ENCODE data around the gene TTC7B.
A peak's percentile ranks its signal among the peaks of the same experiment; 100 is the strongest.

TTC7B gene

GRCh38 chr14:90695997-90696660 lies 120.1 kb downstream of the TTC7B start:
- TF ChIP-seq GATA3 (IDR thresholded peaks at IDR 0.05; ENCODE audit: low read depth, low read length), result no peak

- TF ChIP-seq GATA3 (IDR thresholded peaks at IDR 0.05; ENCODE audit: low read depth, low read length) (no peak), GATA2 (IDR thresholded peaks at IDR 0.05; ENCODE audit: low read depth, low read length) (no peak)
Measured at GRCh38 chr14:90693413-90693812, 122.8 kb downstream of the TTC7B start.

GRCh38 chr14:90692826-90693225 lies 123.4 kb downstream of the TTC7B start:
- TF ChIP-seq GATA2 (IDR thresholded peaks at IDR 0.05; ENCODE audit: low read depth, low read length) (no peak), GATA3 (IDR thresholded peaks at IDR 0.05; ENCODE audit: low read depth, low read length) (no peak)

- TF ChIP-seq GATA3 (IDR thresholded peaks at IDR 0.05; ENCODE audit: low read depth, low read length), result no peak
- TF ChIP-seq GATA2 (IDR thresholded peaks at IDR 0.05; ENCODE audit: low read depth, low read length), result no peak
Measured at GRCh38 chr14:90692061-90692460, 124.2 kb downstream of the TTC7B start.

- TF ChIP-seq GATA3 (IDR thresholded peaks at IDR 0.05; ENCODE audit: low read depth, low read length) (no peak), GATA2 (IDR thresholded peaks at IDR 0.05; ENCODE audit: low read depth, low read length) (no peak)
Measured at GRCh38 chr14:90691627-90692026, 124.6 kb downstream of the TTC7B start.

GRCh38 chr14:90687680-90688079 lies 128.6 kb downstream of the TTC7B start:
- TF ChIP-seq GATA3 (IDR thresholded peaks at IDR 0.05; ENCODE audit: low read depth, low read length) (no peak), GATA2 (IDR thresholded peaks at IDR 0.05; ENCODE audit: low read depth, low read length) (no peak)

- TF ChIP-seq GATA3 (IDR thresholded peaks at IDR 0.05; ENCODE audit: low read depth, low read length) (no peak), GATA2 (IDR thresholded peaks at IDR 0.05; ENCODE audit: low read depth, low read length) (no peak)
Measured at GRCh38 chr14:90682615-90683014, 133.6 kb downstream of the TTC7B start.

- no peak for TF ChIP-seq GATA3 (IDR thresholded peaks at IDR 0.05; ENCODE audit: low read depth, low read length)
- TF ChIP-seq GATA2 (IDR thresholded peaks at IDR 0.05; ENCODE audit: low read depth, low read length), result no peak
Measured at GRCh38 chr14:90681929-90682328, 134.3 kb downstream of the TTC7B start.

- no peak for TF ChIP-seq GATA2 (IDR thresholded peaks at IDR 0.05; ENCODE audit: low read depth, low read length)
- TF ChIP-seq GATA3 (IDR thresholded peaks at IDR 0.05; ENCODE audit: low read depth, low read length), result no peak
Measured at GRCh38 chr14:90678846-90679362, 137.3 kb downstream of the TTC7B start.

GRCh38 chr14:90678420-90678819 lies 137.8 kb downstream of the TTC7B start:
- TF ChIP-seq GATA2 (IDR thresholded peaks at IDR 0.05; ENCODE audit: low read depth, low read length) (no peak), GATA3 (IDR thresholded peaks at IDR 0.05; ENCODE audit: low read depth, low read length) (no peak)

GRCh38 chr14:90677484-90678050 lies 138.7 kb downstream of the TTC7B start:
- TF ChIP-seq GATA2 (IDR thresholded peaks at IDR 0.05; ENCODE audit: low read depth, low read length), result no peak
- no peak for TF ChIP-seq GATA3 (IDR thresholded peaks at IDR 0.05; ENCODE audit: low read depth, low read length)

GRCh38 chr14:90676912-90677311 lies 139.3 kb downstream of the TTC7B start:
- no peak for TF ChIP-seq GATA3 (IDR thresholded peaks at IDR 0.05; ENCODE audit: low read depth, low read length)
- no peak for TF ChIP-seq GATA2 (IDR thresholded peaks at IDR 0.05; ENCODE audit: low read depth, low read length)

GRCh38 chr14:90676356-90676755 lies 139.9 kb downstream of the TTC7B start:
- no peak for TF ChIP-seq GATA2 (IDR thresholded peaks at IDR 0.05; ENCODE audit: low read depth, low read length)
- TF ChIP-seq GATA3 (IDR thresholded peaks at IDR 0.05; ENCODE audit: low read depth, low read length), result no peak

GRCh38 chr14:90675399-90675798 lies 140.8 kb downstream of the TTC7B start:
- TF ChIP-seq GATA3 (IDR thresholded peaks at IDR 0.05; ENCODE audit: low read depth, low read length), result peak; percentile 83
- peak; percentile 93 for TF ChIP-seq GATA2 (IDR thresholded peaks at IDR 0.05; ENCODE audit: low read depth, low read length)

- TF ChIP-seq GATA2 (IDR thresholded peaks at IDR 0.05; ENCODE audit: low read depth, low read length) (no peak), GATA3 (IDR thresholded peaks at IDR 0.05; ENCODE audit: low read depth, low read length) (no peak)
Measured at GRCh38 chr14:90674716-90675115, 141.5 kb downstream of the TTC7B start.
